ENCODE data around the gene HAAO. TPM values are rescaled to one million over a fixed set of nuclear protein-coding genes. Genes with fewer than 3 reads are reported as not detected.
A peak's percentile ranks its signal among the peaks of the same experiment; 100 is the strongest.

Gene HAAO
- total and polyA plus RNA-seq, 2 of the 8 experiments (the other 6 are each of a cell fraction or from before 2014, with no cell fraction given): 2.5 to 7.0 TPM

GRCh38 chr2:42809819-42810120 lies 17.4 kb upstream of the HAAO start (continued):
- TF ChIP-seq, protein P1, sequence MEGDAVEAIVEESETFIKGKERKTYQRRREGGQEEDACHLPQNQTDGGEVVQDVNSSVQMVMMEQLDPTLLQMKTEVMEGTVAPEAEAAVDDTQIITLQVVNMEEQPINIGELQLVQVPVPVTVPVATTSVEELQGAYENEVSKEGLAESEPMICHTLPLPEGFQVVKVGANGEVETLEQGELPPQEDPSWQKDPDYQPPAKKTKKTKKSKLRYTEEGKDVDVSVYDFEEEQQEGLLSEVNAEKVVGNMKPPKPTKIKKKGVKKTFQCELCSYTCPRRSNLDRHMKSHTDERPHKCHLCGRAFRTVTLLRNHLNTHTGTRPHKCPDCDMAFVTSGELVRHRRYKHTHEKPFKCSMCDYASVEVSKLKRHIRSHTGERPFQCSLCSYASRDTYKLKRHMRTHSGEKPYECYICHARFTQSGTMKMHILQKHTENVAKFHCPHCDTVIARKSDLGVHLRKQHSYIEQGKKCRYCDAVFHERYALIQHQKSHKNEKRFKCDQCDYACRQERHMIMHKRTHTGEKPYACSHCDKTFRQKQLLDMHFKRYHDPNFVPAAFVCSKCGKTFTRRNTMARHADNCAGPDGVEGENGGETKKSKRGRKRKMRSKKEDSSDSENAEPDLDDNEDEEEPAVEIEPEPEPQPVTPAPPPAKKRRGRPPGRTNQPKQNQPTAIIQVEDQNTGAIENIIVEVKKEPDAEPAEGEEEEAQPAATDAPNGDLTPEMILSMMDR (IDR thresholded peaks at IDR 0.05; ENCODE audit: control extremely low read depth in 1 of 3, insufficient read depth in 1 of 3, low read depth in 1 of 3, low read length in 3 of 3): peak in 2 of 3 experiments; percentile 18 to 21; a peak in 2 of 4 replicates
- peak; percentile 26 for TF ChIP-seq KDM4A (IDR thresholded peaks at IDR 0.05; ENCODE audit: low read depth, low read length, severe bottlenecking)
- no peak for TF ChIP-seq SRF (IDR thresholded peaks at IDR 0.05; ENCODE audit: low read depth, low read length)

All from H1 (cell line).